ENCODE measurements around the gene MAEA. TPM values are rescaled to one million over a fixed set of nuclear protein-coding genes. Genes with fewer than 3 reads are reported as not detected.

Gene MAEA
- total RNA-seq, 1 donor from 2014 or later: 49.6 TPM

GRCh38 chr4:1295405-1296055 lies 5.8 kb downstream of the MAEA start:
- DNase-seq: no peak
- intact Hi-C loops (cut with micrococcal nuclease): no loop called here

GRCh38 chr4:1296324-1297022 lies 6.8 kb downstream of the MAEA start:
- no peak for DNase-seq
- no peak for ATAC-seq
- intact Hi-C loops (cut with micrococcal nuclease): no loop called here

More at GRCh38 chr4:1295405-1296055, 5.8 kb downstream of the MAEA start:
- ATAC-seq: no peak

GRCh38 chr4:1297023-1297395 lies 7.3 kb downstream of the MAEA start:
- DNase-seq: no peak
- intact Hi-C loops (cut with micrococcal nuclease): no loop called here
- no peak for ATAC-seq

- intact Hi-C loops (cut with micrococcal nuclease): no loop called here
- DNase-seq (no peak), ATAC-seq (no peak)
These were observed 8.0 kb downstream of the MAEA start for GRCh38 chr4:1297456-1298325.

- ATAC-seq: no peak
- no peak for DNase-seq
- intact Hi-C loops (cut with micrococcal nuclease): no loop called here
These were observed 8.8 kb downstream of the MAEA start for GRCh38 chr4:1298461-1298860.

GRCh38 chr4:1299301-1299860 lies 9.7 kb downstream of the MAEA start:
- ATAC-seq: no peak
- DNase-seq: no peak
- intact Hi-C loops (cut with micrococcal nuclease): no loop called here

- DNase-seq (peak; percentile 55), ATAC-seq (peak; percentile 42)
- intact Hi-C loops (cut with micrococcal nuclease): no loop called here
These were observed 11.1 kb downstream of the MAEA start for GRCh38 chr4:1300466-1301455.

GRCh38 chr4:1302159-1302558 lies 12.5 kb downstream of the MAEA start:
- DNase-seq: no peak
- intact Hi-C loops (cut with micrococcal nuclease): no loop called here
- ATAC-seq: no peak

- intact Hi-C loops (cut with micrococcal nuclease): no loop called here
- ATAC-seq (no peak), DNase-seq (no peak)
These were observed 15.6 kb downstream of the MAEA start for GRCh38 chr4:1305261-1305711.

- DNase-seq: no peak
- intact Hi-C loops (cut with micrococcal nuclease): no loop called here
- ATAC-seq: no peak
These were observed 16.2 kb downstream of the MAEA start for GRCh38 chr4:1305781-1306455.

GRCh38 chr4:1307951-1308735 lies 18.5 kb downstream of the MAEA start:
- no peak for ATAC-seq
- intact Hi-C loops (cut with micrococcal nuclease): no loop called here
- DNase-seq: no peak

- peak; percentile 97 for ATAC-seq
- intact Hi-C loops (cut with micrococcal nuclease): no loop called here
- DNase-seq: peak; percentile 91
These were observed 19.7 kb downstream of the MAEA start for GRCh38 chr4:1309261-1310010.

GRCh38 chr4:1310031-1310795 lies 20.5 kb downstream of the MAEA start:
- intact Hi-C loops (cut with micrococcal nuclease): no loop called here
- peak; percentile 18 for DNase-seq
- no peak for ATAC-seq

GRCh38 chr4:1310796-1311631 lies 21.3 kb downstream of the MAEA start:
- intact Hi-C loops (cut with micrococcal nuclease): no loop called here
- DNase-seq: no peak
- ATAC-seq: no peak
